ENCODE measurements around the gene ALLC.
"Not testable (repeated sequence)": the region's sequence is repeated elsewhere in the genome, so short reads cannot be mapped to it uniquely, and the experiment has no call there.

- TF ChIP-seq POLR2A, CTCF (IDR thresholded peaks at IDR 0.05): not testable (repeated sequence)
These were observed 48.7 kb upstream of the ALLC start for GRCh38 chr2:3609279-3609673.
